Activated CD8-positive, alpha-beta T cell treated with anti-CD3 and anti-CD28 coated beads for 36 hours (primary cell): ENCODE measurements around the gene NCBP2L. TPM values are rescaled to one million over a fixed set of nuclear protein-coding genes. Genes with fewer than 3 reads are reported as not detected.

ENCODE experiments used
- ATAC-seq: fragments of 200-7000 bp; cut with Tn5 transposase; one replicate; pipeline ENCODE4 v1.10.0; 2021; ENCODE audit warnings: mild to moderate bottlenecking, moderate library complexity
- CTCF ChIA-PET: fragments of 350-600 bp; sonication (Branson Sonifier 250); formaldehyde crosslinking; loops from one replicate; lab custom pipeline; 2021; ENCODE audit warnings: antibody characterized with exemption; lab: Charles Lee
- POLR2A ChIA-PET: fragments of 350-600 bp; sonication (Branson Sonifier 250); formaldehyde crosslinking; loops from one replicate; lab custom pipeline; 2021; ENCODE audit warnings: antibody characterized with exemption; lab: Charles Lee
- DNase-seq: peaks from one replicate; pipeline ENCODE4 v3.0.0-alpha.2; 2020
- H3K27ac Mint-ChIP-seq: one replicate; pipeline ENCODE4 v1.8.0; 2021; ENCODE audit warnings: mild to moderate bottlenecking, mixed read lengths
- H3K27me3 Mint-ChIP-seq: one replicate; pipeline ENCODE4 v1.8.0; 2021; ENCODE audit warnings: mixed read lengths
- H3K36me3 Mint-ChIP-seq: one replicate; pipeline ENCODE4 v1.8.0; 2021; ENCODE audit warnings: low read depth, mixed read lengths
- H3K4me1 Mint-ChIP-seq: one replicate; pipeline ENCODE4 v1.8.0; 2021; ENCODE audit warnings: low read depth, mixed read lengths
- H3K4me3 Mint-ChIP-seq: one replicate; pipeline ENCODE4 v1.8.0; 2021; ENCODE audit warnings: mild to moderate bottlenecking, moderate library complexity, mixed read lengths
- H3K9me3 Mint-ChIP-seq: one replicate; pipeline ENCODE4 v1.8.0; 2021; ENCODE audit warnings: mixed read lengths
- intact Hi-C: fragments of 100-400 bp; cut with micrococcal nuclease; formaldehyde crosslinking; loops from one replicate; pipeline ENCODE4 v1.10.0; 2022
- total RNA-seq, 2 experiments: library from RNA; stranded (reverse); gene quantifications; one replicate each; pipeline ENCODE4 v1.2.3, GENCODE V29; 2021
- TF ChIP-seq, protein P1 (sequence below): fragments of 200-600 bp; IDR thresholded peaks from one replicate; pipeline ENCODE4 v1.8.0; 2022; ENCODE audit warnings: antibody characterized with exemption, mild to moderate bottlenecking

NCBP2L gene
- total RNA-seq, 2 experiments from 2014 or later = not detected

DNA sequence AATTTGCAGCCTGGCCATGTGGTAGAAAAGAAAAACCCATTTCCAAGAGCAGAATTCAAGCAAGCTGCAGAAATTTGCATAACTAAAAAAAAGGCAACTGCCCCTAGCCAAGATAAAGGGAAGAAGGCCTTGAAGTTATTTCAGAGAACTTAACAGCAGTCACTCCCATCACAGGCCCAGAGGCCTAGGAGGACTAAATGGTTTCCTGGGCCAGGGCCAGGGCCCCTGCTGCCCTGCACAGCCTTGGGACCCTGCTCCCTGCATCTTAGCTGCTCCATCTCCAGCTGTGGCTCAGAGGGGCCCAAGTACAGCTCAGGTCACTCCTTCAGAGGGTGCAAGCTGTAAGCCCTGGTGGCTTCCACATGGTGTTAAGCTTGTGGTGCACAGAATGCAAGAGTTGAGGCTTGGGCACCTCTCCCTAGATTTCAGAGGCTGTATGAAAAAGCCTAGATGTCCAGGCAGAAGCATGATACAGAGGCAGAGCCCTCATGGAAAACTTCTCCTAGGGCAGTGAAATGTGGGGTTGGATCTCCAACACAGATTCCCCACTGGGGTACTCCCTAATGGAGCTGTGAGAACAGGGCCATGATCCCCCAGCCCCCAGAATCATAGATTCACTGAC is 41.5 kb downstream of the NCBP2L start:
- TF ChIP-seq, protein P1, sequence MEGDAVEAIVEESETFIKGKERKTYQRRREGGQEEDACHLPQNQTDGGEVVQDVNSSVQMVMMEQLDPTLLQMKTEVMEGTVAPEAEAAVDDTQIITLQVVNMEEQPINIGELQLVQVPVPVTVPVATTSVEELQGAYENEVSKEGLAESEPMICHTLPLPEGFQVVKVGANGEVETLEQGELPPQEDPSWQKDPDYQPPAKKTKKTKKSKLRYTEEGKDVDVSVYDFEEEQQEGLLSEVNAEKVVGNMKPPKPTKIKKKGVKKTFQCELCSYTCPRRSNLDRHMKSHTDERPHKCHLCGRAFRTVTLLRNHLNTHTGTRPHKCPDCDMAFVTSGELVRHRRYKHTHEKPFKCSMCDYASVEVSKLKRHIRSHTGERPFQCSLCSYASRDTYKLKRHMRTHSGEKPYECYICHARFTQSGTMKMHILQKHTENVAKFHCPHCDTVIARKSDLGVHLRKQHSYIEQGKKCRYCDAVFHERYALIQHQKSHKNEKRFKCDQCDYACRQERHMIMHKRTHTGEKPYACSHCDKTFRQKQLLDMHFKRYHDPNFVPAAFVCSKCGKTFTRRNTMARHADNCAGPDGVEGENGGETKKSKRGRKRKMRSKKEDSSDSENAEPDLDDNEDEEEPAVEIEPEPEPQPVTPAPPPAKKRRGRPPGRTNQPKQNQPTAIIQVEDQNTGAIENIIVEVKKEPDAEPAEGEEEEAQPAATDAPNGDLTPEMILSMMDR = no peak
- CTCF ChIA-PET = interaction anchor here (1.5 kb wide), 1 partner anchor 74 kb away, joined by 3 read pairs; no protein-coding TSS in a partner anchor
- peaks cover 2% of the 10 kb centered on the region for H3K9me3 Mint-ChIP-seq
- ATAC-seq = no peak
- POLR2A ChIA-PET = no interaction called here
- H3K36me3 Mint-ChIP-seq = no peaks in the 10 kb centered on the region
- DNase-seq = peak; percentile 4
- H3K4me1 Mint-ChIP-seq = peaks cover 6% of the 10 kb centered on the region
- H3K27ac Mint-ChIP-seq = no peak overlapping the region
- no peaks in the 10 kb centered on the region for H3K27me3 Mint-ChIP-seq
- intact Hi-C loops = no loop called here
- H3K4me3 Mint-ChIP-seq = no peak overlapping the region

DNA sequence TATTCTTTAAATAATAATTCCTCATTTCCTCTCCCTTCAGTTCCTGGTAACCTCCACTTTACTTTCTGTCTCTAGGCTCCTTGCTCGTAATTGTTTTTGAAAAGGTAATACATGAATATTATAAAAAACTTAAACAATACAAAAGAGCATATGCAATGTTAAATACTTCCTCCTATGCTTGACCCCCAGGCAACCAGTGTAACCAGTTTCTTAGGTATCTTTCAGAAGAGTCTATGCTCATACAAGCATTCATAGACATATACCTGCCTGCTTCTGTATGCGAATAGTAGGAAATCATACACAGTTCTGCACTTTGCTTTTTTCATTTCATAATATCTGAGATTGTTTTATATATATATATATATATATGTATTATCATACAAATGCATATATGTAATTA is 45.5 kb downstream of the NCBP2L start:
- intact Hi-C loops = no loop called here
- Mint-ChIP-seq H3K4me1 (peaks cover 30% of the 10 kb centered on the region), H3K27ac (no peak overlapping the region), H3K4me3 (no peak overlapping the region), H3K36me3 (no peaks in the 10 kb centered on the region), H3K27me3 (peaks cover 5% of the 10 kb centered on the region), H3K9me3 (peaks cover 2% of the 10 kb centered on the region)
- DNase-seq (no peak), ATAC-seq (no peak)
- POLR2A ChIA-PET = no interaction called here
- CTCF ChIA-PET = no interaction called here
- TF ChIP-seq, protein P1 = no peak

DNA sequence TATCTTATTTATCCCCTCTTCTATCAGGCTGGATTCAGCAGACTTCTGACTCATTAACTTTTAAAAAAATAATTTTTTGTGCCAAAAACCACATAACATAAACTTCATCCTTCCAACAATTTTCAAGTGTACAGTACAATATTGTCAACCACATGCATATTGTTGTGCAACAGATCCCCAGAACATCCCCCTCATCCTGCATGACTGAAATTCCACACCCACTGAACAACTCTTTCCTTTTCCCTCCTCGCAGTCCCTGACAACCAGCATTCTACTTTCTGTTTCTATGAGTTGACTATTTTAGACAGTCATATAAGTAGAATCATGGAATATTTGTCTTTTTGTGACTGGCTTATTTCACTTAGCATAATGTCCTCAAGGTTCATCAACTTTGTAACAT is 45.9 kb downstream of the NCBP2L start:
- H3K9me3 Mint-ChIP-seq = peaks cover 2% of the 10 kb centered on the region
- H3K27ac Mint-ChIP-seq = no peak overlapping the region
- CTCF ChIA-PET = no interaction called here
- H3K36me3 Mint-ChIP-seq = no peaks in the 10 kb centered on the region
- intact Hi-C loops = no loop called here
- POLR2A ChIA-PET = interaction anchor here (0.6 kb wide), 1 partner anchor 775 kb away, joined by 3 read pairs; no protein-coding TSS in a partner anchor
- DNase-seq (no peak), ATAC-seq (no peak)
- H3K4me1 Mint-ChIP-seq = peaks cover 31% of the 10 kb centered on the region
- H3K4me3 Mint-ChIP-seq = no peak overlapping the region
- TF ChIP-seq, protein P1 = no peak
- H3K27me3 Mint-ChIP-seq = peaks cover 5% of the 10 kb centered on the region

DNA sequence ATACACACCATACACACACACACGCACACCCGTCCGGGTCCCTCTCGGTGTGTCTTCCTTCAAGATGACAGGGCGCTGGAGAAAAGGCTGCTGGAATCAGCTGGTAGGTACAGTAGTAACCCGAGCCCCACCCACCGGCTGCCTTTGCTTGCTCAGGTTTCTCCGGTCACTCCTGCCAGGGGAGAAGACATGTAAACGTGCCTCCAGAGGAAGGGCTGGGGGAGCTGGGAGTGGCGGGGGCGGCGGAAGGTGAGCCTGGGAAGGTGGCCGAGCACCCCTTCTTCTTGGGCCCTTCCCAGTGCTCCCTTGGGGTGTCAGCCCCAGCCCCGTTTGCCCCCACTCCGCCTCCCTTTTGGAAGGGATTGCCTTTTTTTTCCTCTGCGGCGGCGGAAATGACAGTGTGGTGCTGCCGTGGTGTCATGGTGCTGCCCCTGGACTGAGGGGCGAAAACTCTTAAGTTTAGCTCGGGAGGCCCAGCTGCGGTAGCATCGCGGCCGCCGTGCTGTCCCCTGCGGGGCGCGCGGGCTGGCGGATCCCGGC is 48.2 kb downstream of the NCBP2L start, which contains the start of gene MID2:
MID2 (plus strand) TSS at position 169 of the 540 bp plus-strand sequence. CDS start 561 bp downstream, outside the sequence.
- ChIA-PET POLR2A (no interaction called here), CTCF (interaction anchor here (0.9 to 1.3 kb wide), 4 partner anchors 31 to 152 kb away, joined by 3 read pairs; partner anchors contain the start of gene TSC22D3)
- TF ChIP-seq, protein P1 = no peak
- intact Hi-C loops = no loop called here
- DNase-seq (peak; percentile 73), ATAC-seq (peak; percentile 66)
- H3K9me3 Mint-ChIP-seq = no peaks in the 10 kb centered on the region
- H3K27ac Mint-ChIP-seq = peak within 1 kb of the TSS; percentile 78
- peaks cover 5% of the 10 kb centered on the region for H3K27me3 Mint-ChIP-seq
- peak within 1 kb of the TSS; percentile 77 for H3K4me3 Mint-ChIP-seq
- no peaks in the 10 kb centered on the region for H3K36me3 Mint-ChIP-seq
- H3K4me1 Mint-ChIP-seq = peaks cover 35% of the 10 kb centered on the region
